Renal cortical epithelial cell (primary cell): ENCODE data around the gene ZBTB20. TPM values are rescaled to one million over a fixed set of nuclear protein-coding genes. Genes with fewer than 3 reads are reported as not detected.

ENCODE experiments used
- DNase-seq: peaks from one replicate; pipeline ENCODE4 v3.0.0-alpha.2; 2011; ENCODE audit warnings: low read depth
- total RNA-seq: library from RNA; depleted of rRNA; stranded (reverse); fragments of >200 nt; gene quantifications from 2 replicates; pipeline ENCODE4 v1.2.3, GENCODE V29; 2014

The ZBTB20 gene
- total RNA-seq, 1 donor from 2014 or later = 64.1 TPM

- peak; percentile 68 for DNase-seq
Observed at GRCh38 chr3:114674036-114674435, 473.1 kb downstream of the ZBTB20 start.

GRCh38 chr3:114673481-114673880 is 473.6 kb downstream of the ZBTB20 start:
- DNase-seq = no peak

- DNase-seq = no peak
Observed at GRCh38 chr3:114672692-114673447, 474.2 kb downstream of the ZBTB20 start.

- DNase-seq = no peak
Observed at GRCh38 chr3:114671741-114672510, 475.2 kb downstream of the ZBTB20 start.

- peak; percentile 38 for DNase-seq
Observed at GRCh38 chr3:114669614-114670013, 477.5 kb downstream of the ZBTB20 start.

- peak; percentile 23 for DNase-seq
Observed at GRCh38 chr3:114668099-114668498, 479.0 kb downstream of the ZBTB20 start.

GRCh38 chr3:114666623-114667022 is 480.5 kb downstream of the ZBTB20 start:
- DNase-seq = no peak

- DNase-seq = no peak
Observed at GRCh38 chr3:114664006-114664405, 483.1 kb downstream of the ZBTB20 start.

GRCh38 chr3:114660808-114661207 is 486.3 kb downstream of the ZBTB20 start:
- DNase-seq = no peak

- DNase-seq = peak; percentile 54
Observed at GRCh38 chr3:114660124-114660523, 487.0 kb downstream of the ZBTB20 start.

GRCh38 chr3:114659109-114660061 is 487.7 kb downstream of the ZBTB20 start:
- DNase-seq = no peak

- DNase-seq = no peak
Observed at GRCh38 chr3:114651555-114651954, 495.5 kb downstream of the ZBTB20 start.

- peak; percentile 75 for DNase-seq
Observed at GRCh38 chr3:114650808-114651207, 496.3 kb downstream of the ZBTB20 start.

- peak; percentile 98 for DNase-seq
Observed at GRCh38 chr3:114649331-114649730, 497.8 kb downstream of the ZBTB20 start.

GRCh38 chr3:114646526-114646925 is 500.6 kb downstream of the ZBTB20 start:
- no peak for DNase-seq

GRCh38 chr3:114645392-114645791 is 501.7 kb downstream of the ZBTB20 start:
- no peak for DNase-seq

- DNase-seq = peak; percentile 84
Observed at GRCh38 chr3:114644367-114644766, 502.7 kb downstream of the ZBTB20 start.

- DNase-seq = peak; percentile 91
Observed at GRCh38 chr3:114642951-114643741, 503.9 kb downstream of the ZBTB20 start.

GRCh38 chr3:114640126-114640525 is 507.0 kb downstream of the ZBTB20 start:
- no peak for DNase-seq

GRCh38 chr3:114639171-114639570 is 507.9 kb downstream of the ZBTB20 start:
- no peak for DNase-seq

- DNase-seq = no peak
Observed at GRCh38 chr3:114635878-114636277, 511.2 kb downstream of the ZBTB20 start.
